ENCODE results near the gene CHFR. TPM values are rescaled to one million over a fixed set of nuclear protein-coding genes. Genes with fewer than 3 reads are reported as not detected.
A peak's percentile ranks its signal among the peaks of the same experiment; 100 is the strongest.
"Not testable (repeated sequence)": the region's sequence is repeated elsewhere in the genome, so short reads cannot be mapped to it uniquely, and the experiment has no call there.

Gene CHFR
- polyA plus RNA-seq (2013, experiment 1 of 2), result 34.5 TPM
- 35.0 TPM for polyA plus RNA-seq (2013, experiment 2 of 2)

DNA sequence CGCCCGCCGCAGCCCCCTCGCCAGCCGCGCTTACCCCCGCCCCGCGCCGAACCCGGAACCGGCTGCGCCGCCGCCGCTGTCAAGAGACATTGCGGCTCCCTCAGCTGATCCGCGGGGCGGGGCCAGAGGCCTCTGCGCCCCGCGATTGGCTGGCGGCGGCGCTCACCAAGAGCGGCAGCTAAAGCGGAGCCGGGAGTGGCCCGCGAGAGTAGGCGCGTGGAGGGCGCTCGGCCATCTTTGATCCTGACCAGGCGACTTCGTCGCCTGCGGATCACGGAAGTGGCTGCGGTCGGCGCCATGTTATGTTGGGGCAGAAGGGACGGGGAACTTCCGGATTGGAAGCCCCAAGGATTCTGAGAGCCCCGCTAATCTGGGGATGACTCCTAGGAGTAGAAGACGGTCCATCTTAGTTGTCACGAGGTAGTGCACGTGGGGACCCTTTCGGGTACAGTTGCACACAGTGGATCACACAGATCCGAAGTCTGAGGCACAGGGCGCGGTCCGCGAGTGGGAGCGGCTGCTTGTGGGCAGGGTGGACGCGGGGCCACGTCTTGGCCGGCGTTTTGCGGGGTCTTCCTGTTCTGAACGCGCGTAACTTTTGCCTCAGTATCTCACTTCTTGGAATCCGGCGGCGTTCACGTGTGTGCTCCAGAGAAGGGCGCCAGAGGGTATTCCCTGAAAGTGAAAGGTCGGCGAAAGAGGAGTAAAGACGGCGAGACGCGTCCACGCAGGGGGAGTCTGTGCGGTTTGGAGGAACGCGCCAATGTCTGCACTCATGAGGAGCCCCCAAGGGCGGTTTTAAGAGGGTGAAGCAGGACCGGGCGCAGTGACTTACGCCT is at the start of gene CHFR:
Gene CHFR, minus strand, starts transcription at position 93 of the 839 bp plus-strand sequence. CDS start 277 bp downstream, outside the sequence.
- Histone ChIP-seq H3K4ac (ENCODE audit: low read depth in 1 of 2, low read length in 2 of 2) (peak within 1 kb of the TSS; percentile 90 to 91), H3K4me2 (ENCODE audit: low read length, poor library complexity, severe bottlenecking) (peak within 1 kb of the TSS; percentile 61), H2BK12ac (ENCODE audit: low read length in 2 of 2) (no peak within 1 kb of the TSS), H3K9ac (ENCODE audit: low read length) (peak within 1 kb of the TSS; percentile 99), H4K8ac (ENCODE audit: low read length) (peak within 1 kb of the TSS; percentile 100), H2AFZ (ENCODE audit: low read depth, low read length) (peak within 1 kb of the TSS; percentile 69), H3K14ac (ENCODE audit: low read length in 2 of 2) (peak within 1 kb of the TSS in 1 of 2 experiments; percentile 93), H3K27ac (ENCODE audit: low read length, poor library complexity, severe bottlenecking) (peak within 1 kb of the TSS; percentile 75), H2BK15ac (ENCODE audit: low read depth, poor library complexity, severe bottlenecking) (no peak within 1 kb of the TSS), H3K4me3 (ENCODE audit: insufficient read depth in 1 of 2, low read depth in 1 of 2, low read length in 2 of 2) (peak within 1 kb of the TSS; percentile 88 to 98), H3K4me1 (ENCODE audit: control insufficient read depth, insufficient read depth, low read depth, low read length) (peaks cover 2% of the 10 kb centered on the region), H2AK5ac (ENCODE audit: low read length, severe bottlenecking) (peak within 1 kb of the TSS; percentile 44), H3K27me3 (ENCODE audit: control insufficient read depth in 1 of 2, insufficient read depth in 1 of 2, low read length in 2 of 2) (no peaks in the 10 kb centered on the region), H3K23ac (ENCODE audit: low read length in 2 of 2) (peak within 1 kb of the TSS in 1 of 2 experiments; percentile 23), H4K91ac (ENCODE audit: low read length) (peak within 1 kb of the TSS; percentile 97), H3K9me3 (ENCODE audit: control insufficient read depth, low read length) (peaks cover 21% of the 10 kb centered on the region), H3K36me3 (ENCODE audit: control insufficient read depth in 1 of 2, insufficient read depth in 2 of 2, low read depth in 1 of 2, low read length in 2 of 2) (peaks cover 24 to 27% of the 10 kb centered on the region in 2 experiments), H2BK5ac (ENCODE audit: low read depth, low read length, poor library complexity, severe bottlenecking) (no peak within 1 kb of the TSS), H2BK120ac (ENCODE audit: low read depth, low read length) (peak within 1 kb of the TSS; percentile 99), H3K79me1 (replicated peaks; ENCODE audit: low read length, poor library complexity, severe bottlenecking) (peaks cover 12% of the 10 kb centered on the region), H3K18ac (ENCODE audit: low read depth in 1 of 2, low read length in 2 of 2) (peak within 1 kb of the TSS; percentile 93 to 94)
- 10% methylated on average over 83 of the region's 84 CpGs for WGBS
- peak; percentile 98 for DNase-seq

DNA sequence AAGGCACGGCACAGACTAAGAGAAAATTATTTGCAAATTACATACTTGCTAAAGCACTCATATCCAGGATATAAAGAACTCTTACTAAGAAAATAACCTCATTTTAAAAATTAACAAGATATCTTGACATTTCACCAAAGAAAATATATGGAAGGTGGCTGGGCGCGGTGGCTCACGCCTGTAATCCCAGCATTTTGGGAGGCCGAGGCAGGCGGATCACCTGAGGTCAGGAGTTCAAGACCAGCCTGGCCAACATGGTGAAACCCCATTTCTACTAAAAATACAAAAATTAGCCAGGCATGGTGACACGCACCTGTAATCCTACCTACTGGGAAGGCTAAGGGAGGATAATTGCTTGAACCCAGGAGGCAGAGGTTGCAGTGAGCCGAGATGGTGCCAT is 49.5 kb upstream of the CHFR start:
- not testable (repeated sequence) for H2BK120ac ChIP-seq (ENCODE audit: low read depth, low read length); DNase-seq; H3K79me1 ChIP-seq (replicated peaks; ENCODE audit: low read length, poor library complexity, severe bottlenecking); H3K9ac ChIP-seq (ENCODE audit: low read length); H2BK15ac ChIP-seq (ENCODE audit: low read depth, poor library complexity, severe bottlenecking); H3K27ac ChIP-seq (ENCODE audit: low read length, poor library complexity, severe bottlenecking); H2BK12ac ChIP-seq (ENCODE audit: low read length in 2 of 2); H2AFZ ChIP-seq (ENCODE audit: low read depth, low read length); H2BK5ac ChIP-seq (ENCODE audit: low read depth, low read length, poor library complexity, severe bottlenecking); H4K8ac ChIP-seq (ENCODE audit: low read length); H3K4me2 ChIP-seq (ENCODE audit: low read length, poor library complexity, severe bottlenecking); H3K14ac ChIP-seq (ENCODE audit: low read length in 2 of 2); H2AK5ac ChIP-seq (ENCODE audit: low read length, severe bottlenecking); H3K4me1 ChIP-seq (ENCODE audit: control insufficient read depth, insufficient read depth, low read depth, low read length); H3K18ac ChIP-seq (ENCODE audit: low read depth in 1 of 2, low read length in 2 of 2); H4K91ac ChIP-seq (ENCODE audit: low read length); H3K23ac ChIP-seq (ENCODE audit: low read length in 2 of 2); H3K27me3 ChIP-seq (ENCODE audit: control insufficient read depth in 1 of 2, insufficient read depth in 1 of 2, low read length in 2 of 2); H3K4ac ChIP-seq (ENCODE audit: low read depth in 1 of 2, low read length in 2 of 2)
- Histone ChIP-seq H3K36me3 (ENCODE audit: control insufficient read depth in 1 of 2, insufficient read depth in 2 of 2, low read depth in 1 of 2, low read length in 2 of 2) (peaks cover 30 to 59% of the 10 kb centered on the region in 2 experiments), H3K9me3 (ENCODE audit: control insufficient read depth, low read length) (peaks cover 78% of the 10 kb centered on the region), H3K4me3 (ENCODE audit: insufficient read depth in 1 of 2, low read depth in 1 of 2, low read length in 2 of 2) (peak overlapping the region in 1 of 2 experiments; percentile 35)
- WGBS, result 100% methylated on average over 4 of the region's 8 CpGs

DNA sequence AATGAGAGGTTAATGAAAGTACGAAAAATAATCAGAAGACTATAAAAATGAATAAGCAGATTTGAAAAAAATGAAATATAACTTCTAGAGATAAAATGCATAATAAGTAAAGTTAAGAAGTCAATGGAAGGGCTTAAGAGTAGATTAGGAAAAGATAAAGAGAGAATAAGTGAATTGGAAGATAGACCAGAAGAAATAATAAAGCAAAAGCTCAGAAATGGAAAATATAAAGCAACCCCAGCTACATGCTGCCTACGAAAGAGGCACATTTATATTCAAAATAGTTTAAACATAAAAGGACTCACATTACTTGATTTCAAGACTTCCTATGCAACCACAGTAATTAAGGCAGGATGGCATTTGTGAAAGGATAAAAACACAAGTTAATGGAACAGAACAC is 48.8 kb upstream of the CHFR start:
- no CpG with 5 or more reads among the region's 2 CpGs for WGBS
- H2BK12ac ChIP-seq (ENCODE audit: low read length in 2 of 2), result no peak overlapping the region
- H2BK15ac ChIP-seq (ENCODE audit: low read depth, poor library complexity, severe bottlenecking), result no peak overlapping the region
- no peak overlapping the region for H3K14ac ChIP-seq (ENCODE audit: low read length in 2 of 2)
- no peak overlapping the region for H4K91ac ChIP-seq (ENCODE audit: low read length)
- H2AFZ ChIP-seq (ENCODE audit: low read depth, low read length), result no peak overlapping the region
- no peak overlapping the region for H3K27ac ChIP-seq (ENCODE audit: low read length, poor library complexity, severe bottlenecking)
- no peak for DNase-seq
- H2AK5ac ChIP-seq (ENCODE audit: low read length, severe bottlenecking), result no peak overlapping the region
- H4K8ac ChIP-seq (ENCODE audit: low read length), result no peak overlapping the region
- no peak overlapping the region for H2BK5ac ChIP-seq (ENCODE audit: low read depth, low read length, poor library complexity, severe bottlenecking)
- no peak overlapping the region for H3K23ac ChIP-seq (ENCODE audit: low read length in 2 of 2)
- no peaks in the 10 kb centered on the region for H3K27me3 ChIP-seq (ENCODE audit: control insufficient read depth in 1 of 2, insufficient read depth in 1 of 2, low read length in 2 of 2)
- no peak overlapping the region for H3K9ac ChIP-seq (ENCODE audit: low read length)
- H2BK120ac ChIP-seq (ENCODE audit: low read depth, low read length), result no peak overlapping the region
- no peak overlapping the region for H3K18ac ChIP-seq (ENCODE audit: low read depth in 1 of 2, low read length in 2 of 2)
- H3K4me2 ChIP-seq (ENCODE audit: low read length, poor library complexity, severe bottlenecking), result no peak overlapping the region
- no peaks in the 10 kb centered on the region for H3K4me1 ChIP-seq (ENCODE audit: control insufficient read depth, insufficient read depth, low read depth, low read length)
- no peak overlapping the region for H3K4ac ChIP-seq (ENCODE audit: low read depth in 1 of 2, low read length in 2 of 2)
- no peaks in the 10 kb centered on the region for H3K79me1 ChIP-seq (replicated peaks; ENCODE audit: low read length, poor library complexity, severe bottlenecking)
- peak overlapping the region in 1 of 2 experiments; percentile 35 for H3K4me3 ChIP-seq (ENCODE audit: insufficient read depth in 1 of 2, low read depth in 1 of 2, low read length in 2 of 2)
- peaks cover 78% of the 10 kb centered on the region for H3K9me3 ChIP-seq (ENCODE audit: control insufficient read depth, low read length)
- H3K36me3 ChIP-seq (ENCODE audit: control insufficient read depth in 1 of 2, insufficient read depth in 2 of 2, low read depth in 1 of 2, low read length in 2 of 2), result peaks cover 26 to 59% of the 10 kb centered on the region in 2 experiments

- no peak overlapping the region for H2BK120ac ChIP-seq (ENCODE audit: low read depth, low read length)
Measured at GRCh38 chr12:132926415-132926833, 39.0 kb upstream of the CHFR start.

More at GRCh38 chr12:132926415-132926833, 39.0 kb upstream of the CHFR start:
- H3K4ac ChIP-seq (ENCODE audit: low read depth in 1 of 2, low read length in 2 of 2), result no peak overlapping the region
- peak; percentile 6 for DNase-seq
- no peaks in the 10 kb centered on the region for H3K79me1 ChIP-seq (replicated peaks; ENCODE audit: low read length, poor library complexity, severe bottlenecking)
- H4K8ac ChIP-seq (ENCODE audit: low read length), result no peak overlapping the region
- H3K36me3 ChIP-seq (ENCODE audit: control insufficient read depth in 1 of 2, insufficient read depth in 2 of 2, low read depth in 1 of 2, low read length in 2 of 2), result peaks cover 24 to 67% of the 10 kb centered on the region in 2 experiments
- H3K9ac ChIP-seq (ENCODE audit: low read length), result no peak overlapping the region
- no peak overlapping the region for H3K23ac ChIP-seq (ENCODE audit: low read length in 2 of 2)
- no peak overlapping the region for H2BK15ac ChIP-seq (ENCODE audit: low read depth, poor library complexity, severe bottlenecking)
- no peaks in the 10 kb centered on the region for H3K4me1 ChIP-seq (ENCODE audit: control insufficient read depth, insufficient read depth, low read depth, low read length)
- H2AFZ ChIP-seq (ENCODE audit: low read depth, low read length), result no peak overlapping the region
- H2AK5ac ChIP-seq (ENCODE audit: low read length, severe bottlenecking), result no peak overlapping the region
- no peak overlapping the region for H3K4me2 ChIP-seq (ENCODE audit: low read length, poor library complexity, severe bottlenecking)
- H3K18ac ChIP-seq (ENCODE audit: low read depth in 1 of 2, low read length in 2 of 2), result no peak overlapping the region
- H3K27me3 ChIP-seq (ENCODE audit: control insufficient read depth in 1 of 2, insufficient read depth in 1 of 2, low read length in 2 of 2), result no peaks in the 10 kb centered on the region
- H2BK12ac ChIP-seq (ENCODE audit: low read length in 2 of 2), result no peak overlapping the region
- H4K91ac ChIP-seq (ENCODE audit: low read length), result no peak overlapping the region
- no peak overlapping the region for H3K27ac ChIP-seq (ENCODE audit: low read length, poor library complexity, severe bottlenecking)
- no peak overlapping the region for H3K14ac ChIP-seq (ENCODE audit: low read length in 2 of 2)
- WGBS, result 96% methylated on average over 3 of the region's 6 CpGs
- peak overlapping the region in 1 of 2 experiments; percentile 53 for H3K4me3 ChIP-seq (ENCODE audit: insufficient read depth in 1 of 2, low read depth in 1 of 2, low read length in 2 of 2)
- H2BK5ac ChIP-seq (ENCODE audit: low read depth, low read length, poor library complexity, severe bottlenecking), result no peak overlapping the region
- H3K9me3 ChIP-seq (ENCODE audit: control insufficient read depth, low read length), result peaks cover 98% of the 10 kb centered on the region

Measured in mesenchymal stem cell (in vitro differentiated cells and primary cell).